Measurements from ENCODE around the gene NCR3LG1.

The NCR3LG1 gene

DNA sequence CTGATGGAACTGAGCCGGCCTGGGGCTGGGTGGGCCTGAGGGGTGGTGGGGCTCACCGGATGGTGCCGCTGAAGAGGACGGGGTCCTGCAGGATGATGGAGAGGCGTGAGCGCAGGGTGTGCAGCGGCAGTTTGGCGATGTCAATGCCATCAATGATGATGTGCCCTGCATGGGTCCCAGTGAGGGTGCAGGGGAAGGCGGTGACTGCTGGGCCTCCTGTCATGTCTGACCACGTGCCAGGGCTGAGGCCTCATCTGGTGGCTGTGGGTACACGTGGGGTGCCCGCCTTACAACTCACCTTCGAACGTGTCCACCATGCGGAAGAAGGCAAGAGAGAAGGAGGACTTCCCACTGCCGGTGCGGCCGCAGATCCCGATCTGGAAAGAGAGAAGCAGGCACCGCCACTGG, 44.0 kb downstream of the NCR3LG1 start:
- no peak for DNase-seq

DNA sequence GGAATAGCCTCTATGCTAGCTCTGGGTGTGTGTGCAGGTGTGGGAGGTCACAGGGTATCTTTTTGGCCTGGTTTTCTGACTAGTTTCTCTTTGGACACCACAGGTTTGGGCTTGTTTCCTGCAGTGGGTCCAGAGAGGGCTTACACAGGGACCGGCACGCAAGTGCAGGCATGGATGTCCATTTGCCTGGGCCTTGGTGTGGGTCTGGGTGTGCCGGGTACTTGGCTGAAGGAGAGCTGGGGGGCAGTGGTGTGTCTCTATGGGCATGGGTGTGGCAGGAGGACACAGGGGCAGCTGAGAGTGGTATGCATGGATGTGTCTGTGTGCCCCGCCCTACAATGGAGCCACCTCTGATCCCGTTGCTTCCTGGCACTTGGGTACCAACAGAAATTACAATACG, 44.4 kb downstream of the NCR3LG1 start:
- no peak for DNase-seq

DNA sequence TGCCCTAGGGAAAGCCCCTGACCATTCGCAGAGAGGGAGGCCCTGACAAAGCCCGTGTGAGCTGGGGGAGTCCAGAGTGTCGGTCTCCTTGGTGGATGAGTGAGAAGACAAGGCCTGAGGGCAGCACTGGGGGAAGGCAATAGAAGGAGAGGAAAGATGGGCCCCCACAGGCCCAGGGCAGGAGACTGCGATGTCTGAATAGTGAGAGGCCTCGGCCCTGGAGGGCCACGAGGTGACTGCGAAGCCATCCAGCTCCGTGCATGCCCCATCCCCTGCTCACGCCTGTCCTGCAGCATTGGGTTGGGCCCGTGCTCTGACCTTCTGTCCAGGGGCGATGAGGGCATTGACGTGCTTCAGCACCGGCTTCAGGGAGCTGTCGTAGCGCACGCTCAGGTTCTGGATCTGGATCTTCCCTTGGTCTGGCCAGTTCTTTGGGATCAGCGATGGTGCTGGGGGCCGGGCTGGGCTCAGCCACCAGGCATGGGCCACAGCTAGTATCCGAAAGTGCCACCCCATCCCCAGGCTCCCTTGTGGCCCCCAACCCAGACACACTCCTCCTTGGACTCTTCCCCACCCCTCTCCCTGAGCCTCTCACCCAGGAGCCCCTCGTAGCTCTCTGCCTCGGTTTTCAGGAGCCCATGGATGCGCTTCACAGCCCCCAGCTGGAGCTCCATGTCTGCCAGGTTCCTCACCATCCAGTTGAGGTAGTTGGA, 45.2 kb downstream of the NCR3LG1 start:
- no peak for DNase-seq

DNA sequence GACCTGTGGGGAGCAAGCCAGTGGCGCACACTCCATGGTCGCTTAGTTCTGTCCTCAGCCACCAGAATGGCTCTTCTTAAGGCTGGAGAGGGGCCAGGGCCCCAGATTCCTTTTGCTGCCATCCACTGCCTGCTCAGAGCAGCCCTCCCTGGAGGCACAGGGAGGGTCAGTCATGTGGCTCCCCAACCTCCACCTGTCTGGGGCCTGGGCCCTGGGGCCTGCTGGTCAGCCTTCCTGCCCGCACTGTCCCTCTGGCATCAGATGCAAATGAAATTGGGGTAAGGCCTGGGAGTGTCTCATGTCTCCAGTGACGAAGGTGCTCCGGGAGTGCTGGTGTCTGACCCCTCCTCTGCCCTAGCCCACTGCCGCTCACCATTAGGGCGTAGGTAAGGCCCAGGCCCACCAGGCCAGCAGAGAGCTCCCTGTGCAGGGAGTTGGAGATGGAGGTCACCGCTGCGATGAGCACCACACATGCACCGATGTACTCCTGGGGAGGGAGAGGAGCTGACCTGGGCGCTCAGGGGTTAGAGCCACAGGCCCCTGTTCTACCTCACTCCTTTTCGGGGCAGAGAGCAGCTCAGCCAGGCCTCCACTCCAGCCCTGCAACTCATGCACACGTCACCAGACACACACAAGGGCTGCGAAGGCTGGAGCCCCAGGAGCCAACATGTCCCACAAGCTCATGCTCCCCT, 45.9 kb downstream of the NCR3LG1 start:
- no peak for DNase-seq

DNA sequence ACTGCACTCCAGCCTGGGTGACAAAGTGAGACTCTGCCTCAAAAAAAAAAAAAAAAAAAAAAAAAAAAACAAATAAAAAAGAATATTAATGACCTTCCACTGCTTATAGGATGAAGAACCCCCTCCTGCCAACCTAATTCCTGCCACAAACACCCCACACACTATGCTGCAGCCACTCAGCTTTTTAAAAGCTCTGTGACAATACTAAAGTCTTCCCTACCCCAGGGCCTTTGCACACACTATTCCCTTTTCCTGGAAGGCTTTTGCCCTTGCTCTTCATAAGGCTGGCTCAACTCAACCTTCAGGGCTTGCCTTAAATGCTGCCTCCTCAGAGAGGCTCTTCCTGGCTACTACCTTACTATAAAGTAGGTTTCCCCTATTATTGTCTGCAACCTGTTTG, 47.6 kb downstream of the NCR3LG1 start:
- no peak for DNase-seq

DNA sequence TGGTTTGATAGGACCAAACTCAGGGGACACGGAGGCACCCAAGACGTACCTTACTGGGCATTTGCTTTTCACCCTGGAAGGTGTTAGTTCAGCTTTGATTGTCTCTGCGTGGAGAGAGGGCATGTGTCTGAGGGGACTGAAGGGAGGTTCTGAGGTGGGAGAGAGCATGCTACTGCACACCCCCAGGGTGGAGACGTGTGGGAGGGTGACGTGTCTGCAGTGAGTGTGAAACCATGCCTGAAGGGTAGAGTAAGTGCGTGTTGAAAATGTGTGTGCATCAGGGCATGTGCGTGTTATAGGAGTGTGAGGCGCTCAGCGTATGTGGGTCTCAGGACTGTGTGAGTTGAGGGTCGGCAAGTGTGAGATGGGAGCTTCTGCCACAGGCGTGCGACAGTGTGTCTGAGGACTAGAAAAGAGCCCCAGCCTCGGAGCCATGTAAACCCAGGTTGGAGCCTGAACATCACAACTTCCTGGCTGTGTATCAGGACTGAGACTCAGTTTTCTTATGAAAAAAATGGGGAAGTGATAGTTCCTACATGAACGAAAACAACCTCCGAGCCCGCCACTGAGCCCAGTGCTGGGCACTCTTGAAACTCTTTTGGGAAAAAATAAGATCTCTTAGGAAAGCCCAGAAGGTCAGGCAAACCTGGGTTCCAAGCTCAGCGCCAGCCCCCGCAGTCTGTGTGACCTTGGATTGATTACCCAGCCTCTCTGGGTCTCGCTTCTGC, 48.6 kb downstream of the NCR3LG1 start:
- DNase-seq: no peak

DNA sequence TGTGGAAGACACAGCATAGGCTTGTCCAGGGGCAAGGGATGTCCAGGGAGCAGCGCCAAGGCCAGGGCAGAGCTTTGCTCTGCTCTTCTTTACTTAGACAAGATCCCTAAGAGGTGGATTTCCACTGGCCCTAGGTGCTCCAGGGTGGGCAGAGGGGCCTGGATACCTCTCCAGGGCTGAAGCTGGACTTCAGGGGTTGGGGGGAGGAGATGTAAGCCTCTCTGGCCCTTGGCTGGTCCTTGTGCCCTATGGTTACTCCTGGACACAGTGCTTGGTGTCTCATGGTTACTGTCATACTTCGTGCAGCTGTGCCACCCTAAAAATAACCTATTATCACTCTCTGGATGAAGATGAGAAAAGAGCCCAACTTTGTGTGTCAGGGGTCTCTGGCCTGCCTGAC, 49.7 kb downstream of the NCR3LG1 start:
- DNase-seq: no peak

DNA sequence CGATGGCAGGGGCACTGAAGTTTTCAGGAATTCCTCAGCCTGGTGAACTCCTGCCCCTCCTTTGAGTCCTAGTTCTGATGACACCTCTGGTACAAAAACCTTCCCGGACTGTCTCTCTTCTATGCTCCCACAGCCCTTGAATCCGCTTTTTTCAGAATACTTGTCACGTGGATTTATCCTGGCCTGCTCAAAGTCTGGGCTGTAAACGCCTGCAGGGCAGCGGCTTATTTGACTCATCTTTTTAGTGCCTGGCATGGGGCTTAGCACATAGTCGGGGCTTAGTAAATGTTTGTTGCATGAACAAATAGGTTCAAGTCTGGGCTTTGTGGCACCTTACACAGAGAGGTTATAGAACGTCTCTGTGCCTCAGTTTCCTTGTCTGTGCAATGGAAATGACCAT, 50.2 kb downstream of the NCR3LG1 start:
- no peak for DNase-seq

DNA sequence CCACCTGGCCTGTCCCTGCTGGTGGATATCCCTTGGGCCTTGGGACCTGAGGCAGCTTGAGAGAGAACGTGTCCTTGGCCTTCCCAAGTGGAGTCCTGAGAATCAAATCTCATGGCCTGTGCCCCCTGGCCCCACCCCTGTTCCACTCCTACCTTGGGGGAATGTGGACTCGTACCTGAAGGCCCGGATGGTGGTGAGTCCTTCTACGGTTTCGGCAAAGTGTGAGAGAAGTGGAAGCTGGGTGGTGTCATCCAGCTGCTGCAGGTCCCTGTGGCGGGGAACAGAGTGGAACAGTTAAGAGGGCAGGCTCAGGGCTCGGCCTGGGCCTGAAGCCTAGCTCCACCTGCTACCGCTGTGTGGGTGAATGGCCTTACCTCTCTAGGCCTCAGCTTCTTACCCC, 50.9 kb downstream of the NCR3LG1 start:
- DNase-seq: no peak

DNA sequence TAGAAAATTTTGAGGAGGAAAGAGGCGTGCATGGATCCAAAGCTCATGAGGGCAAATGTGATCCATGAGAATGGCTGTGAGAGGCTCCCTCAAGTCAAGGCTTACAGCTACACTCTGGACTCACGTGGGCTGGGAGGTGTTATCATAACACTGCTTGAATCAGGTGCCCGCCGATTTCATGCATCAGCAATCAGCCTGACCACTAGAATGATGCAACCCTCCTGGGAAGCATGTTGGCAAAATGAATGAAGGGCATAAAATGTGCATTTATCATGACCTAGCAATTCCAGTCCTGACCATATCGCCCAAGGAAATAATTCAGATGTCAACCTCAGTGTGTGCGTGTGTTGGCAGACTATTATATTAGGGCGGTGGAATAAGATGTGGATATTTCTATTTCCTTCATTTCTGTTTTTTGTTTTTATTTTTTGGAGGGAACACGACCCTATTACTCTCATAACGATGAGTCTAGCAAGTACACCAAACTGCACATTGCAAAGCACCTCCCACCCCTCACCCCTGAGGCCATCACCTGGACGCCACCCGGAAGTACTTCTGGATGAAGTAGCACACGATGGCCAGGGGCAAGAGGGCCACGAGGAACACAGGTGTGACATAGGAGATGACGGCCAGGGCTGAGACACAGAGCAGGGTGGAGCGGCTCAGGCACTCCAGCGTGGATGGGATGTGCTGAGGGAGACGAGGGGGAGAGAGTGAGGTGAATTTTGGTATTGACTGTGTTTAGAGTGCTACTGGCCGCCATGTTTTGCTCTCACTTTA, 52.6 kb downstream of the NCR3LG1 start:
- no peak for DNase-seq

DNA sequence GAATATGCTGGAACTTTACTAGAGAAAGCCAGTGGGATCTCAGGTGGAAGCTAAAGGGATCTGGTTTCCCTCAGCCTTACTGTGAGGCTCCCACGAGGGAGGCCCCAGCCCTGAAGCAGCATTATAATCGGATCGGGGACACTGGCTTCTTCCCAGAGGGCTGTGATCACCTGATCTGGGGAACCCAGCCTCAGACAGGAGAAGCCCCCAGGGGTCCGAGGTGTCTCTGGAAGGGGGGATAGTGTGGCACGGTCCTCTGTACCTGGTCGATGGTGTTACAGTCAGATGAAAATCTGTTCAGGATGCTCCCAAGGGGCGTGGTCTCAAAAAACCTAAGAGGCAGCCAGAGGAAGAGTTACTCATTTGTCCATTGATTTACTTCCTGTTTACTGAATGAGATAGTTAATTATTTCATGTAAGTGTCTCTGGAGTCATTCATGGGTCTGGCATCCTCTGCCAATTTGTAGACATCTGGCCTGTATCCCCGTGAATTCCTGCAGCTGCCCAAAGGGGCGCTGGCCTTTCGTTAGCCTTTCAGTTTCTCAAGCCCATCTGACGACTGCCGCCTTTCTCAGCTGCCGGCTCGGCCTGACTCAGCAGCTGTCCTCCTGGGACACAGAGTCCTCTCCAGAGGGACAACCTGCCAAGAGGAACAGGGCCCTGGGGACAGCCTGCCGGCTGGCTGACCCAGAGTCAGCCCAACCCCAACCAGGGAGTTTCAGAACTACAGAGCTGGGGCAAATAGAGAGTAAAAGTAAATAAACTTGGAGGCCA, 53.8 kb downstream of the NCR3LG1 start:
- DNase-seq: no peak

DNA sequence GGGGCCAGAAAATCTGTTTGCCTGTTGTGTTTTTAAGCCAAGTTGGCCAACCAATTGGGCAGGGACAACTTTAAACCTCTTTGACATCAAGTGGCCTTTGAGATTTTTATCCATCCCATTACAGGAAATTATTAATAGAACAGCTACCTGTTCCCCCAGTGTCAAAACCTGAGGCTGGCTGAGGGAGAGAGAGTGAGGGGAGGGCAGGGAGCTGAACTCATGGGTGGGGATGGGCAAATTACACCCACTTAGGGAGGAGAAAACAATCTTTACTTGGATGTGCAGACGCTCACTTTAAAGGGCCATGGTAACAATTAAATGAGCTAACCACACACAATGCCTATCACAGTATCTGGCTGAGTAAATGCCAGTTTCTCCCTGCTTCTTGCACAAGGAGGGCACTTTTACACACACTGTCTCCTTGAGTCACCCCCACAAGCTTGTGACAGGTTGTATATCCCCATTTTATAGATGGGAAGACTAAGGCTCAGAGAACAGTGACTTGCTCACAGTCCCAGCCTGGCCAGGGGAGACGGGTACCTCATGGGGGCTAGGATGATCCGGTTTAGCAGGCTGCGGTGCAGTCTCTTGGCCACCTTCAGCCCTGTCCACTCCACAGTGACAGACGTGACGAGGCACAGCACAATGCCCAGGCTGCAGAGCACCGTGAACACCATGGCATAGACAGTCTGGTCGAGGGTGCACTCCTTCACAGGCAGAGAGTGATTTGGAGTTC, 54.6 kb downstream of the NCR3LG1 start:
- DNase-seq: no peak

DNA sequence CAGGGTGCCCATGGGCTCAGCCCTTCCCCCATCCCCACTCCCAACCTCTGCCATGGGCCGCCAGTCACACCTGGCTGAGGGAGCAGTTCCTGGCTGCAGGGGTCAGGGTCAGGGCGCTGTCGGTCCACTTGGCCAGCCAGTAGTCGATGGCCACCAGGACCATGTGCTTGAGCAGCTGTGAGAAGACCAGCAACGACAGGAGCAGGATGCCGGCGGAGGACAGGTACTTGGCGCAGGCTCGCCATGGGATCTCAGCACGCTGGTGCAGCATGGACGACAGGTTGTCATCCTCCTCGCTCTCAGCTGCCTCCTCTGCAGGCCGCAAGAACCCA, 55.2 kb downstream of the NCR3LG1 start:
- DNase-seq: no peak

DNA sequence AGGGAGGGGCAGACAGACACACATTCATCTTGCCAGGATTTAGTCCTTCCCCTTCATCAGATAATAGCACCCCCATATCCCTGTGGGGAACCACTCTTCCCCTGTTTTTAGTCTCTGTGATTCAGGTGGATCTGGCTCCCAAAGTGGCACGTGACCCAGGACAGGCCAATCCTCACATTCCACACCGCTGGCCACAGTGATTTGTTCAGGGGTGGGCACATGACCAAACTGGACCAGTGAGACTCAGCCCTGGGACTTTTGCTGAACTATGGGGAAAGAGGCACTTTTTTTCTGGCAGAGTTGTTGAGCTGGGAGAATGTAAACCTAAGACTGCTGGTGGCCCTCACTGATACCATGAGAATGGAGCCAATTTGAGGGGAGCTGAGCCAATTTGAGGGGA, 56.0 kb downstream of the NCR3LG1 start:
- no peak for DNase-seq

DNA sequence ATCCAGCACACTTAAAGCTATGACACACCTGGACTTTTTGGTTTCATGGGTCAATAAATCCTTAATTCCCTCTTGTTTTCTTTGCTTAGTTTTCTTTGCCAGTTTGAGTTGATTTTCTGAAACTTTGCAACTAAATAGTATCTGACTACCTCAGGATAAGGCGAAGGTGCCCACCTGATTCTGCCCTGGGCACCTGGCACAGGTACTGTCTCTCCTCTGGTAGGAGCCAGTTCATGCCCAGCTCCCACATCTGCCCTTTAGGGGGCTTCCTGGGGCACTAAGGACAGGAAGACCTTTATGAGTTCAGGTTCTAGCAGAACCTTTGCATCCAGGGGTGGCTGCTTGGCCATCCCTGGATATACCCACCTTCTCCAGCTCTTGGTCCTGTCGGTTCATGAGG, 56.4 kb downstream of the NCR3LG1 start:
- DNase-seq: no peak

DNA sequence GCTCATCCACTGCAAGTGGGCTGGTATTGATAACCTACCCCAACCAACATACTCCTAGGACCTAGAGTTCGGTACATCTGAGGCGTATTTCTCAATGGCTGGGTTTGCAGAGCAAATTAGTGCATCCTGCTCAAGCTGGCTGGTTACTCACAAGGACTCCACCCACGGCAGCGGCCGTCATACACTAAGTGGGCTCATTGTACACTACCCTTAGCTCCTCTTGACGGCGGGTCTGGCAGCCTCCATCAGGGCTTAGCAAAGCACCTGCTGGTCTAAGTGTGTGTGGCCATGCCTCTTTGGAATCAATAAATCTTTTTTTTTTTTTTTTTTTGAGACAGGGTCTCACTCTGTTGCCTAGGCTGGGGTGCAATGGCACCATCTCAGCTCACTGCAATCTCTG, 57.0 kb downstream of the NCR3LG1 start:
- DNase-seq: no peak

DNA sequence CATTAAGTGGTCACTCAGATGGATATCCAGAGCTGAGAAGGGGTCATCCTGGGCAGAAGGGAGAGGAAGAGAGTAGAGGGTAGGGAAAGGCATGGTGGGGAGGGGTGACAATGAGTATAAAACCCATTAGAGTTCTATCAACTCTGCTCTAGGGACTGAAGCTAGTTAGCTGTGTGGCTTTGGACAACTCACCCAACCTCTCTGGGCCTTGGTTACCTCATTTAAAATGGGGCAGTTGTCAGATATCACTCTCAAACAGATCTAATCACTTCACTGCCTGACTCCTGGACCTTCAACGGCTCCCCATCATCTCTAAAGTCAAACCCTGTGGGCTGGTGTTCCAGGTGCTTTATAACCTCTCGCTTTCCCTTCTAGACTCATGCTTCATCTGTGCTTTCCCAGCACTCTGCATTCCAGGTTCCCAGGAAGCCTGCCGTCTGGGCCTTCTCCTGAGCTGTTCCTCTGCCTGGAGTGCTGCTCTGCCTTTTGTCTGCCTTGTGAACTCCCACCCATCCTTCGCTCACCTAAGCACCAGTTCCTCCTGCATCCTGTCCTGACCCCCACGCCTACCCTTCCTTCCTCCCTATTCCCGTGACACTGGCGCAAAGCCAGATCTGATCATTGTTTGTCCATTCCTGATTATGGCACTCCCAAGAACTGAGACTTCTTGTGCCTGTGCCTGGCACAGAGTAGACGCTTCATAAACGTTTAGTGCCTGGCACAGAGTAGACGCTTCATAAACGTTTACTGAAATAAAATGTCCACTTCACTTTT, 59.2 kb downstream of the NCR3LG1 start:
- no peak for DNase-seq

DNA sequence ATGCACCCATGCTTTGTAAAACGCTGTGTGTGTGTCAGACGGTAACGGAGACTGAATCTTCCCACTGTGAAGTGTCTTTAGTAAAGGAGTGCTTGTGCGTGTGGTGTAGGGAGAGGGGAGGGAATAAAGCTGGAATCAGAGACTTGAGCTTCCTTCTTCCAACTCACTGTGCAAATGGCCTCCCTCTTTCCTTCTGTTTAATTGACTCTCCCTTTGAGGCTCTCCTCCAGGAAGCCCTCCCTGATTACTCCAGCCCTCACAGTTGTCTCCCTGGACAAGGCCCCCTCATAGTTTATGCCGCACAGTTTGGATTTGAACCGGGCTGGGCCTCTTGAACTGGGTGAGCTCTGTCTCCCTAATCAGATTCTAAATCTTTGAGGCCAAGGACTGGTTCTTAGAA, 59.8 kb downstream of the NCR3LG1 start:
- DNase-seq: no peak

DNA sequence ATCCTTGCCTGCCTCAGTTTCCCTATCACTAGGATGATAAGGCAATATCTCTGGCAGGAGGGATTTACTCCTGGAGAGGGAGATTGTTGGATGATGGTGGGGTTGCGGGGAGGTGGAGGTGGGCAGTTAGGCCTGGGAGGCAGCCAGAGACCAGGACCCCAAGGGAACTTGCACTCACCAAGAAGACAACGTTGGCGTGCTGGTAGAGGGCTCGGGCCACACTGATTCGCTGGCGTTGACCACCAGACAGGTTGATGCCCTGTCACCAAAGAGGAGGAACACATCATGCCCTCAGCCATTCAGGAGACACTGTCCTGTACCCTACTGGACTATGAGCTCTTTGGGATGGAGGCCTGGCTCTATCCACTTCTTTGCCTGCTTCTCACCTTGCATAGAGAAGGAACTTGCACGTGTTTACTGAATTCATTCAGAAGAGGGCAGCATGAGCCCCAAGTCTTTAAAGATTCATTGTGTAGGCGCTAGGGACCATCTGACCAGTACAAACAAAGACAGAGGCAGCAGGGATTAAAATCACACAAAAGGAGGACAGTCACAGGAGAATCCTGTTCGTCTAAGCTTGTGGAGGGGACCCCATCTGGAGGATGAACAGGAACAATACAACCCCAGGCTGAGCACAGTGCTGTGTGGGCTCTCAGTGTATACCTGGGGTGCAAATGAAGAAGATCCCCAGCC, 61.0 kb downstream of the NCR3LG1 start:
- DNase-seq: no peak
